Sigmoid colon (tissue), 4 donors: ENCODE results near the gene EFNA4.

Experiments used
- EP300 ChIP-seq, 4 donors: sonication (generic); formaldehyde crosslinking; IDR thresholded peaks; one replicate each; pipeline ENCODE4 v1.6.1; 2017; ENCODE audit warnings: antibody characterized with exemption in 4 of 4
- POLR2A ChIP-seq, 2 donors: fragments of 450-650 bp; IDR thresholded peaks; one replicate each; pipeline ENCODE4 v1.6.1; 2016; ENCODE audit warnings: antibody characterized with exemption in 2 of 2, mild to moderate bottlenecking in 2 of 2, moderate library complexity in 2 of 2
- POLR2AphosphoS5 ChIP-seq, 4 donors: sonication (generic); formaldehyde crosslinking; IDR thresholded peaks; one replicate each; pipeline ENCODE4 v1.6.1; 2017; ENCODE audit warnings: antibody characterized with exemption in 4 of 4
- TF ChIP-seq, protein P1 (sequence below), 4 experiments: fragments of 450-650 bp in 3 of 4; fragments of 200-600 bp in 1 of 4; IDR thresholded peaks; one replicate each; pipeline ENCODE4 v1.5.1; 2016 to 2019; ENCODE audit warnings: antibody characterized with exemption in 4 of 4, mild to moderate bottlenecking in 3 of 4, moderate library complexity in 2 of 4

DNA sequence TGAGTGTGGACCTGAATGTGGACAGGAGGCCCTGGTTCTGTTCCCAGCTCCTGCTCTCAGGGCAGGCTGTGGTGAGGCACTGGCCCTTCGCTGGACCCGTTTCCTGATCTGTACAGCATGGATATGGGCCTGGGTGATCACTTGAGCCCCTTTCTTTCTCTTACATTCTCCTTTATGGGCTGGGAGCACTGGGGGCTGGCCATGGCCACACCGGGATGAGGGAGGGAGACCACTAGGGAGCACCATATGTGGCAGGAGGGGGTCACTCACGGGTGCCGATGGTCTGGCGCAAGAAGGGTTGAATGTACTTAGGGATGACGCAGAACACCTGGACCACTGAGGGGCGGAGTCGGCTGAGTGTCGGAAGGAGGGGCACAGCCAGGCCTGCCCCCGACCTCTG is 32.6 kb upstream of the EFNA4 start:
- TF ChIP-seq, protein P1, sequence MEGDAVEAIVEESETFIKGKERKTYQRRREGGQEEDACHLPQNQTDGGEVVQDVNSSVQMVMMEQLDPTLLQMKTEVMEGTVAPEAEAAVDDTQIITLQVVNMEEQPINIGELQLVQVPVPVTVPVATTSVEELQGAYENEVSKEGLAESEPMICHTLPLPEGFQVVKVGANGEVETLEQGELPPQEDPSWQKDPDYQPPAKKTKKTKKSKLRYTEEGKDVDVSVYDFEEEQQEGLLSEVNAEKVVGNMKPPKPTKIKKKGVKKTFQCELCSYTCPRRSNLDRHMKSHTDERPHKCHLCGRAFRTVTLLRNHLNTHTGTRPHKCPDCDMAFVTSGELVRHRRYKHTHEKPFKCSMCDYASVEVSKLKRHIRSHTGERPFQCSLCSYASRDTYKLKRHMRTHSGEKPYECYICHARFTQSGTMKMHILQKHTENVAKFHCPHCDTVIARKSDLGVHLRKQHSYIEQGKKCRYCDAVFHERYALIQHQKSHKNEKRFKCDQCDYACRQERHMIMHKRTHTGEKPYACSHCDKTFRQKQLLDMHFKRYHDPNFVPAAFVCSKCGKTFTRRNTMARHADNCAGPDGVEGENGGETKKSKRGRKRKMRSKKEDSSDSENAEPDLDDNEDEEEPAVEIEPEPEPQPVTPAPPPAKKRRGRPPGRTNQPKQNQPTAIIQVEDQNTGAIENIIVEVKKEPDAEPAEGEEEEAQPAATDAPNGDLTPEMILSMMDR (IDR thresholded peaks at IDR 0.05): no peak
- TF ChIP-seq POLR2AphosphoS5 (IDR thresholded peaks at IDR 0.05) (no peak), POLR2A (IDR thresholded peaks at IDR 0.05) (no peak), EP300 (IDR thresholded peaks at IDR 0.05) (no peak)
